Heart right ventricle (tissue), 16 donors: Measurements from ENCODE around the gene MYH7. TPM values are rescaled to one million over a fixed set of nuclear protein-coding genes. Genes with fewer than 3 reads are reported as not detected.

ENCODE experiments used
- ATAC-seq, 8 donors: fragments of 200-7000 bp; cut with Tn5 transposase; one replicate each; pipeline ENCODE4 v1.9.1; 2020; ENCODE audit warnings: mild to moderate bottlenecking in 8 of 8, moderate library complexity in 8 of 8, moderate number of reproducible peaks in 1 of 8
- DNase-seq, 2 donors: peaks; one replicate each; pipeline ENCODE4 v3.0.0-alpha.2; 2020
- H3K27ac ChIP-seq, 10 donors: fragments of 200-600 bp; sonication (generic) in 2 of 10; one replicate each; pipeline versions ENCODE4 v1.5.0 to v1.8.0; 2020 to 2022; ENCODE audit warnings: mild to moderate bottlenecking in 3 of 10
- H3K27me3 ChIP-seq, 7 donors: fragments of 200-600 bp; one replicate each; pipeline ENCODE4 v1.8.0; 2021 to 2022; ENCODE audit warnings: mild to moderate bottlenecking in 2 of 7
- H3K36me3 ChIP-seq, 9 donors: fragments of 200-600 bp; sonication (generic) in 1 of 9; one replicate each; pipeline versions ENCODE4 v1.5.0 to v1.8.0; 2020 to 2022; ENCODE audit warnings: mild to moderate bottlenecking in 2 of 9
- H3K4me1 ChIP-seq, 9 donors: fragments of 200-600 bp; sonication (generic) in 1 of 9; one replicate each; pipeline versions ENCODE4 v1.5.0 to v1.8.0; 2020 to 2022; ENCODE audit warnings: mild to moderate bottlenecking in 4 of 9
- H3K4me3 ChIP-seq, 10 donors: fragments of 200-600 bp; sonication (generic) in 2 of 10; one replicate each; pipeline versions ENCODE4 v1.5.0 to v1.8.0; 2020 to 2022; ENCODE audit warnings: mild to moderate bottlenecking in 7 of 10, moderate library complexity in 2 of 10
- H3K9me3 ChIP-seq, 11 donors: fragments of 200-600 bp in 10 of 11; sonication (generic) in 2 of 11; one replicate each; pipeline versions ENCODE4 v1.5.0 to v1.8.0; 2013 to 2022; ENCODE audit warnings: mild to moderate bottlenecking in 2 of 11, control low read depth in 1 of 11, moderate library complexity in 1 of 11
- WGBS, 2 donors: extraction: QIAGEN DNeasy Blood & Tissue Kit; methylation state at CpG; one replicate each; pipeline ENCODE4 v1.1.7; 2013; ENCODE audit warnings: inconsistent platforms in 1 of 2; 5-methylcytosine and 5-hydroxymethylcytosine counted together
- intact Hi-C, 10 donors: fragments of 100-400 bp; cut with DNase I; formaldehyde crosslinking; loops; one replicate each; pipeline versions ENCODE4 v1.11.1 to v1.14.2; 2022
- polyA plus RNA-seq, 2 donors: library from polyadenylated mRNA; stranded (reverse); fragments of 200-250 nt; gene quantifications; one replicate each; pipeline ENCODE4 v1.2.3, GENCODE V29; 2013
- total RNA-seq, 10 donors: library from RNA; stranded (reverse); fragmentation: NEBNext Ultra II Directional in 3 of 10; extraction: Animal tissue kit (Norgen Biotek cat#: 25700) in 3 of 10; gene quantifications; one replicate each; pipeline versions ENCODE4 v1.2.1 to v1.2.4, GENCODE V29; 2021 to 2023
- TF ChIP-seq, protein P1 (sequence below), 9 donors: fragments of 200-600 bp; sonication (generic) in 2 of 9; IDR thresholded peaks; one replicate each; pipeline versions ENCODE4 v1.5.0 to v1.8.0; 2021 to 2022; ENCODE audit warnings: antibody characterized with exemption in 9 of 9, mild to moderate bottlenecking in 5 of 9, moderate library complexity in 1 of 9
- donor health status: Arrhythmogenic right ventricular cardiomyopathy.
- donor health status: ischemic (EF 13 %, LVEDD 7.1; RV severe dilation, severe dysfunction).
- donor health status: healthy with polysubstance abuse.
- donor health status: DM: no; HTN: yes; CAD: no.
- donor health status: DM: no; HTN: no; CAD: no.
- donor health status: ischemic (EF 25% LVEDD 6.9; RV normal size, moderate dysfunction).
- donor health status: ischemic (EF 25% LVEDD 5.7; RV mildly dilated, moderate dysfunction).
- donor health status: healthy.
- donor health status: DM: yes; HTN: yes; CAD: no.
- donor health status: Ischemic cardiomyopathy.
- donor health status: ischemic (EF 35%, LVEDD 5.7; RV mildly dilated, moderate dysfunction).
- donor health status: nonischemic (EF 11% LVEDD 7.7; RV severe dilation, severe dysfunction).
- donor health status: DM: yes; HTN: yes; CAD: no.
- donor health status: PGD.
- donor health status: ischemic (EF 29% LVEDD 5.4; RV normal size, mild dysfunction).
- donor health status: nonischemic (EF 23%, LVEDD 6.1; RV moderate dilation, normal function).

Gene MYH7
- total and polyA plus RNA-seq, 12 donors, result 641 to 22,607 (median 18,940) TPM

DNA sequence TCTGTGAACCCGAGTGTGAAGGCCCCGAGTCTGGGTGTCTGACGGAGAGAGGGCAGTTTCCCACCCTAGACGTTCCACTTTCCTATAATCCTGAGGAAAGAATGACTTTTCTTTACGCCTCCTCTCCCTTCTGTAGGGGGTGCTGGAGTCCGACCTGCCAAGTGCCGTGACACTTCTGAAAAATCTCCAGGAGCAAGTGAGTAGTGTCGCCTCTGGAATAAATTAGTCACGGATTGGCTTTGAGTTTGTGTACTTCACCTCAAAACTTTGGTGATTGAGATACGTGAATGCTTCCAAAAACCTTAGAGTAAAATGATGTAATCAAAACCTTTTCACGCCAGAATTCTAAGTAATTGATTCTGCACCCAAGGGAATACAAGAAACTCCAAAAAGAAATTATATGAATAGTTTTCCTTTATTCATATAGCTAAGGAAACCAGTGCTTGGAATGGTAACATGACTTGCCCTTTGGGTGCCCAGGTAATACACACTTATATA, 34.5 kb upstream of the MYH7 start:
- Histone ChIP-seq H3K4me3 (peak overlapping the region; percentile 64 to 93 (median 82)), H3K36me3 (peaks cover 0 to 44% (median 28%) of the 10 kb centered on the region in 9 donors), H3K9me3 (no peaks in the 10 kb centered on the region), H3K4me1 (peaks cover 0 to 15% (median 10%) of the 10 kb centered on the region in 9 donors), H3K27ac (peak overlapping the region in 9 of 10 donors; percentile 46 to 92 (median 80)), H3K27me3 (no peaks in the 10 kb centered on the region)
- intact Hi-C loops, result loop anchor here in 8 of 10 donors (1.0 to 10.0 kb wide), 6 partner anchors 85 to 163 kb away; partner anchors contain the start of genes PABPN1 (in 7 of the 8) and BCL2L2 (in 1 of the 8)
- TF ChIP-seq, protein P1, sequence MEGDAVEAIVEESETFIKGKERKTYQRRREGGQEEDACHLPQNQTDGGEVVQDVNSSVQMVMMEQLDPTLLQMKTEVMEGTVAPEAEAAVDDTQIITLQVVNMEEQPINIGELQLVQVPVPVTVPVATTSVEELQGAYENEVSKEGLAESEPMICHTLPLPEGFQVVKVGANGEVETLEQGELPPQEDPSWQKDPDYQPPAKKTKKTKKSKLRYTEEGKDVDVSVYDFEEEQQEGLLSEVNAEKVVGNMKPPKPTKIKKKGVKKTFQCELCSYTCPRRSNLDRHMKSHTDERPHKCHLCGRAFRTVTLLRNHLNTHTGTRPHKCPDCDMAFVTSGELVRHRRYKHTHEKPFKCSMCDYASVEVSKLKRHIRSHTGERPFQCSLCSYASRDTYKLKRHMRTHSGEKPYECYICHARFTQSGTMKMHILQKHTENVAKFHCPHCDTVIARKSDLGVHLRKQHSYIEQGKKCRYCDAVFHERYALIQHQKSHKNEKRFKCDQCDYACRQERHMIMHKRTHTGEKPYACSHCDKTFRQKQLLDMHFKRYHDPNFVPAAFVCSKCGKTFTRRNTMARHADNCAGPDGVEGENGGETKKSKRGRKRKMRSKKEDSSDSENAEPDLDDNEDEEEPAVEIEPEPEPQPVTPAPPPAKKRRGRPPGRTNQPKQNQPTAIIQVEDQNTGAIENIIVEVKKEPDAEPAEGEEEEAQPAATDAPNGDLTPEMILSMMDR (IDR thresholded peaks at IDR 0.05), result no peak
- DNase-seq (no peak), ATAC-seq (peak in 1 of 8 donors; percentile 4)
- 2 to 4% methylated on average over 11 of the region's 11 CpGs for WGBS, 2 donors

DNA sequence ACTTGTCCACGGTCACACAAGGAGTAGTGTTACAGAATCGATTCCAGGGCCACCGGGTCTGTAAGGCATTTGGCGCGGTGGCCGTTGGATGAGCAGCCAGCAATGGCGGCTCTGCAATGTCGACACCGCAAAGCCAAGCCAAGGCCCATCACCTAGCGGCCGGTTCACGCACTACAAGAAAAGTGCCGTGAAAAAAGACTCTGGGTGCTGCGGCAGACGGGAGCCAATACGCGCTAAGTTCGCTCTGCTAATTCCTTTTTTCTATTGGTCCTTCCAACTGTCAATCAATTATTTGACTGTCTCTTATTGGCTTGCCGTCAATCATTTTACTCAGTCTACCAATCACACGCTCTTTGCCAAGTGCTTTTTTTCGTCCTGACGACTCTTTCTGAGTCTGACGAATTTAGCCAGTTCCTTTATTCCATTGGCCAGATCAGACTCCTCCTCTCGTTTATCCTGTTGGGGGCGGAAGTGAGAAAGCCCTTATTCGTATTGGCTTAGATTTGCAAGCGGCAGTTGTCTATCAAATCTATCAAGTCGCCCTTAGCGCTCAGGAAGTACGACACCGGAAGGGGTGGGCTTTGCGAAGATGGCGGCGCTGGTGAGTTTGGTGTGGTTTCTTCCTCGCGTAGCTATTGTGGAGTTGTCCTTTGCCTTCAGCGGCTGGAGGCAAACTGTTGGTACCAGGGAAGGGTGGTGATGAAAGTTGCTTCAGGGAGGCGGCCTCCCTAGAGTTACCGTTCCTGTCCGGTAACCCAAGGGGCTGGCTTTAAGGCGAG, 33.9 kb upstream of the MYH7 start, which contains the start of gene NGDN:
Gene NGDN, plus strand, starts transcription at position 577 of the 779 bp plus-strand sequence. Its CDS starts 13 bp downstream, at position 590.
- peaks cover 0 to 15% (median 10%) of the 10 kb centered on the region in 9 donors for H3K4me1 ChIP-seq
- ATAC-seq (peak; percentile 94 to 98 (median 97)), DNase-seq (peak; percentile 92 to 98)
- intact Hi-C loops, result loop anchor here in 8 of 10 donors (1.0 to 10.0 kb wide), 6 partner anchors 85 to 162 kb away; partner anchors contain the start of genes PABPN1 (in 7 of the 8) and BCL2L2 (in 1 of the 8)
- H3K9me3 ChIP-seq, result no peaks in the 10 kb centered on the region
- H3K27me3 ChIP-seq, result no peaks in the 10 kb centered on the region
- peak within 1 kb of the TSS; percentile 63 to 92 (median 81) for H3K27ac ChIP-seq
- TF ChIP-seq, protein P1 (IDR thresholded peaks at IDR 0.05), result peak; percentile 77 to 92 (median 85)
- 1% methylated on average over 41 of the region's 41 CpGs for WGBS, 2 donors
- H3K4me3 ChIP-seq, result peak within 1 kb of the TSS; percentile 64 to 93 (median 82)
- peaks cover 0 to 38% (median 24%) of the 10 kb centered on the region in 9 donors for H3K36me3 ChIP-seq

DNA sequence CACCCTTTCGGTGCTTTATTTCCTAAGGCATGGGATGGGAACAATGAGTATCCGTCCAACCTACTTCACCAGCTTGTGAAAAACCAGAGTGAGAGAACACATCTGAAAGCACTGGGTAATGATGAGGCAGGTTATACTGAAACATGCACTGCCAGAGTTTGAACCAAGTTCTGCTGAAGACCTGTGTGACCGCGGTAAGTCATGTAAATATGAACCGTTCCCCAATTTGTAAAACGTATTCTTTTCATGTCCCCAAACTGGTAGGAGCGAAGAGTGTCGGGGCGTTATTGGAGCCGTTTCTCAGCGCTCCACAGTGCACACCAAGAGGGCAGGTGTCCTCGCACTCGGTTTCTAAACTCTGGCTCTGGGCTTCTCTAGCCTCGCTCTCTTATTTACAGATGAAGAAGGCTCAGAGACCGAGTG, 33.3 kb upstream of the MYH7 start:
- Histone ChIP-seq H3K36me3 (peaks cover 0 to 32% (median 24%) of the 10 kb centered on the region in 9 donors), H3K9me3 (no peaks in the 10 kb centered on the region), H3K27ac (peak overlapping the region; percentile 63 to 92 (median 81)), H3K4me3 (peak overlapping the region; percentile 35 to 92 (median 64)), H3K4me1 (peaks cover 0 to 15% (median 10%) of the 10 kb centered on the region in 9 donors), H3K27me3 (no peaks in the 10 kb centered on the region)
- ATAC-seq (peak in 7 of 8 donors; percentile 0 to 48 (median 12)), DNase-seq (no peak)
- TF ChIP-seq, protein P1 (IDR thresholded peaks at IDR 0.05), result no peak
- intact Hi-C loops, result loop anchor here in 8 of 10 donors (1.0 to 10.0 kb wide), 6 partner anchors 86 to 161 kb away; partner anchors contain the start of genes PABPN1 (in 7 of the 8) and BCL2L2 (in 1 of the 8)
- 59 to 70% methylated on average over 15 of the region's 15 CpGs for WGBS, 2 donors

DNA sequence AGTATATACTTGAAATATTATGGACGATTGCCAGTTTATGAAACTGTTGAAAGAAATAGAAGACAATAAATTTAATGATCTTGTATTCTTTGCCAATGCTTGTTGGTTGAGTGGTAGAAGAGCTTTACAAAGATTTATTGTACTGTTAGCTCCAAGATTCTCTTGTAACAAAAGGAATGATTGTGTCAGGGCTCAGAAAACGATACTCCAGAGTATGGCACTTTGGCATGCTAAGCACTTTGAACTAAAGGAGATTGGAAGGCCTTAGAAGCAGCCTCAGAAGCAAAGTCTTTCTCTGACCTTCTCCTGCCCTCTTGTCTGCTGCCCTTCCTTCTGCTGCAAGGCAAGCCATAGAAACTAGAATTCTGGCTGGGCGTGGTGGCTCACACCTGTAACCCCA, 29.8 kb upstream of the MYH7 start:
- ATAC-seq, result no peak
- intact Hi-C loops, result loop anchor here in 6 of 10 donors (5.0 to 10.0 kb wide), 3 partner anchors 140 to 158 kb away; partner anchors contain the start of genes PABPN1 (in 6 of the 6) and BCL2L2 (in 1 of the 6)
- Histone ChIP-seq H3K27me3 (peaks cover 0 to 4% (median 0%) of the 10 kb centered on the region in 7 donors), H3K36me3 (no peaks in the 10 kb centered on the region), H3K4me1 (peaks cover 0 to 10% (median 4%) of the 10 kb centered on the region in 9 donors), H3K27ac (no peak overlapping the region), H3K4me3 (no peak overlapping the region), H3K9me3 (no peaks in the 10 kb centered on the region)
- TF ChIP-seq, protein P1 (IDR thresholded peaks at IDR 0.05), result no peak
- no peak for DNase-seq
- WGBS, 2 donors, result 77 to 80% methylated on average over 3 of the region's 3 CpGs
